Endothelial cell of umbilical vein (primary cell): ENCODE results near the gene TMEM184C. TPM values are rescaled to one million over a fixed set of nuclear protein-coding genes. Genes with fewer than 3 reads are reported as not detected.

Experiments used
- BruUV-seq: library from RNA; stranded (reverse); fragments of 400-500 nt; replicated peaks from 2 replicates; lab custom pipeline; 2021; lab: Mats Ljungman, UMichigan
- CTCF ChIA-PET: fragments of 300-600, 350-600 bp; sonication (Branson Sonifier 250); formaldehyde crosslinking; loops from one replicate; lab custom pipeline; 2021; ENCODE audit warnings: antibody characterized with exemption, inconsistent platforms; lab: Charles Lee
- POLR2A ChIA-PET: fragments of 300-600, 350-600 bp; sonication (Branson Sonifier 250); formaldehyde crosslinking; loops from one replicate; lab custom pipeline; 2021; ENCODE audit warnings: antibody characterized with exemption, inconsistent platforms; lab: Charles Lee
- DNase-seq: peaks from one replicate; pipeline ENCODE4 v3.0.0-alpha.2; 2011; ENCODE audit warnings: low read depth, low spot score
- FAIRE-seq: peaks from 2 replicates; lab custom pipeline; 2011; peaks lifted over from hg19 to GRCh38; lab: Jason Lieb, UNC
- H2AFZ ChIP-seq: 2 replicates; pipeline ENCODE4 v1.6.0; 2012; ENCODE audit warnings: low read depth, low read length, control low read depth, inconsistent platforms
- H3K27ac ChIP-seq: 2 replicates; pipeline ENCODE4 v1.5.1; 2011; ENCODE audit warnings: low read depth, mild to moderate bottlenecking, control low read depth, low read length, moderate library complexity; ENCODE audit not compliant: insufficient read depth
- H3K27me3 ChIP-seq, 2 experiments: 2 replicates each; pipeline versions ENCODE4 v1.6.0 to v1.6.1; 2011; ENCODE audit warnings: low read length in 2 of 2, mixed read lengths in 1 of 2; ENCODE audit not compliant: control insufficient read depth in 2 of 2, insufficient read depth in 2 of 2
- H3K36me3 ChIP-seq, 2 experiments: 2 replicates in 1 of 2; 3 replicates in 1 of 2; pipeline ENCODE4 v1.5.1; 2011; ENCODE audit warnings: low read length in 2 of 2, mild to moderate bottlenecking in 1 of 2, moderate library complexity in 1 of 2; ENCODE audit not compliant: control insufficient read depth in 2 of 2, insufficient read depth in 2 of 2; ENCODE audit errors: extremely low read depth in 1 of 2
- H3K4me1 ChIP-seq: 3 replicates; pipeline ENCODE4 v1.5.1; 2011; ENCODE audit warnings: mild to moderate bottlenecking, low read length; ENCODE audit not compliant: control insufficient read depth, insufficient read depth; ENCODE audit errors: extremely low read depth
- H3K4me2 ChIP-seq: 2 replicates; pipeline ENCODE4 v1.6.1; 2011; ENCODE audit warnings: low read length, control low read depth, mixed read lengths; ENCODE audit not compliant: insufficient read depth
- H3K4me3 ChIP-seq, 3 experiments: fragments of 200-600 bp in 1 of 3; sonication (generic), shearing (Covaris generic) in 1 of 3; replicated peaks in 1 of 3; 2 replicates each; pipeline ENCODE4 v1.5.1; 2011 to 2016; ENCODE audit warnings: control low read depth in 3 of 3, low read length in 3 of 3, mild to moderate bottlenecking in 2 of 3, inconsistent platforms in 1 of 3, low read depth in 1 of 3, moderate library complexity in 1 of 3; ENCODE audit not compliant: insufficient read depth in 1 of 3
- H3K79me2 ChIP-seq: 2 replicates; pipeline ENCODE4 v1.6.0; 2012; ENCODE audit warnings: low read length, inconsistent platforms; ENCODE audit not compliant: control insufficient read depth, insufficient read depth
- H3K9ac ChIP-seq: replicated peaks from 2 replicates; pipeline ENCODE3; 2011; ENCODE audit warnings: low read length, control low read depth; ENCODE audit not compliant: insufficient read depth; ENCODE audit errors: extremely low read depth
- H3K9me1 ChIP-seq: replicated peaks from 3 replicates; pipeline ENCODE4 v1.6.0; 2011; ENCODE audit warnings: mild to moderate bottlenecking, low read length; ENCODE audit not compliant: control insufficient read depth, insufficient read depth; ENCODE audit errors: extremely low read depth
- H3K9me3 ChIP-seq: replicated peaks from 2 replicates; pipeline ENCODE4 v1.5.1; 2012; ENCODE audit warnings: low read length, inconsistent platforms; ENCODE audit not compliant: control insufficient read depth, insufficient read depth
- H4K20me1 ChIP-seq: replicated peaks from 2 replicates; pipeline ENCODE3; 2011; ENCODE audit warnings: mild to moderate bottlenecking, low read length; ENCODE audit not compliant: control insufficient read depth, insufficient read depth; ENCODE audit errors: extremely low read depth
- CTCF ChIP-seq, 2 donors: IDR thresholded peaks; 1 replicate in 1 of 2; 2 replicates in 1 of 2; pipeline ENCODE4 v1.5.1; 2011; ENCODE audit warnings: low read length in 2 of 2, mild to moderate bottlenecking in 2 of 2, moderate library complexity in 2 of 2, control low read depth in 1 of 2, inconsistent platforms in 1 of 2, low read depth in 1 of 2; ENCODE audit not compliant: insufficient read depth in 1 of 2; ENCODE audit errors: extremely low read depth in 1 of 2
- EZH2 ChIP-seq: IDR thresholded peaks from 2 replicates; pipeline ENCODE4 v1.6.1; 2012; ENCODE audit warnings: borderline replicate concordance, low read depth, mild to moderate bottlenecking, moderate library complexity, low read length, inconsistent platforms; ENCODE audit not compliant: severe bottlenecking
- FOS ChIP-seq: IDR thresholded peaks from 2 replicates; pipeline ENCODE4 v1.6.1; 2011; ENCODE audit warnings: mild to moderate bottlenecking, low read length, moderate library complexity, borderline replicate concordance; ENCODE audit not compliant: insufficient read depth
- GATA2 ChIP-seq: IDR thresholded peaks from 2 replicates; pipeline ENCODE4 v1.7.0; 2011; ENCODE audit warnings: low read depth, mild to moderate bottlenecking, moderate library complexity, mixed read lengths, low read length; ENCODE audit not compliant: insufficient read length, insufficient read depth
- JUN ChIP-seq: IDR thresholded peaks from 2 replicates; pipeline ENCODE4 v1.6.1; 2011; ENCODE audit warnings: borderline replicate concordance, low read depth; ENCODE audit not compliant: insufficient read length, insufficient read depth
- MAX ChIP-seq: IDR thresholded peaks from 2 replicates; pipeline ENCODE4 v1.6.1; 2011; ENCODE audit not compliant: insufficient read depth, insufficient read length
- MYC ChIP-seq: IDR thresholded peaks from one replicate; pipeline ENCODE4 v1.6.1; 2011; ENCODE audit warnings: mild to moderate bottlenecking, low read depth, low read length
- POLR2A ChIP-seq: IDR thresholded peaks from 2 replicates; pipeline ENCODE4 v1.6.1; 2012; ENCODE audit warnings: low read depth, mild to moderate bottlenecking, control low read depth, low read length
- POLR2AphosphoS5 ChIP-seq: IDR thresholded peaks from 2 replicates; pipeline ENCODE4 v1.6.1; 2012; ENCODE audit warnings: low read depth, mild to moderate bottlenecking, control low read depth, low read length, moderate library complexity; ENCODE audit not compliant: insufficient read depth
- dilution Hi-C: fragments of 300-500 bp; cut with MboI; formaldehyde crosslinking; loops from one replicate; pipeline ENCODE4 v1.15.0; 2019; ENCODE audit warnings: low sequenced_read_pairs; ENCODE audit not compliant: extremely low pct_ligation_motif_present
- intact Hi-C: fragments of 100-400 bp; cut with micrococcal nuclease; formaldehyde crosslinking; loops from one replicate; pipeline ENCODE4 v1.10.0; 2022
- polyA plus RNA-seq, 4 experiments: library from polyadenylated mRNA; depleted of rRNA in 3 of 4; stranded (reverse) in 3 of 4; unstranded in 1 of 4; fragments of >200 nt; gene quantifications; 2 replicates each; pipeline versions ENCODE4 v1.2.1 to v1.2.3, GENCODE V29; 2011 to 2012; ENCODE audit warnings: missing spikeins in 1 of 4
- total RNA-seq: library from RNA; stranded (reverse); gene quantifications from 2 replicates; pipeline ENCODE4 v1.2.3, GENCODE V29; 2021

The TMEM184C gene
- total and polyA plus RNA-seq, 2 donors (not counting 3 experiments of a cell fraction or from before 2014, with no cell fraction given), result 10.3 to 29.2 TPM

GRCh38 chr4:147644471-147644870, 27.3 kb downstream of the TMEM184C start:
- H2AFZ ChIP-seq, result no peak overlapping the region
- peaks cover 1% of the 10 kb centered on the region for H3K79me2 ChIP-seq
- ChIA-PET POLR2A (interaction anchor here (0.6 kb wide), 1 partner anchor 66 kb away, joined by 4 read pairs; no protein-coding TSS in a partner anchor), CTCF (interaction anchor here (2.5 kb wide), 1 partner anchor 223 kb away, joined by 16 read pairs; no protein-coding TSS in a partner anchor)
- no peaks in the 10 kb centered on the region for H3K27me3 ChIP-seq
- dilution Hi-C loops (no loop called here), intact Hi-C loops (no loop called here)
- no peak overlapping the region for H3K9ac ChIP-seq
- H3K36me3 ChIP-seq, result peaks cover 0 to under 1% of the 10 kb centered on the region in 2 experiments
- BruUV-seq, result no TSS peak
- H4K20me1 ChIP-seq, result no peaks in the 10 kb centered on the region
- H3K27ac ChIP-seq, result no peak overlapping the region
- no peak overlapping the region for H3K4me3 ChIP-seq
- no peaks in the 10 kb centered on the region for H3K4me1 ChIP-seq
- H3K9me1 ChIP-seq, result no peaks in the 10 kb centered on the region
- no peaks in the 10 kb centered on the region for H3K9me3 ChIP-seq
- no peak overlapping the region for H3K4me2 ChIP-seq
- no peak for TF ChIP-seq GATA2
- TF ChIP-seq EZH2, result no peak
- no peak for TF ChIP-seq POLR2AphosphoS5
- no peak for TF ChIP-seq JUN
- TF ChIP-seq MYC, result no peak
- no peak for TF ChIP-seq POLR2A
- TF ChIP-seq CTCF (IDR thresholded peaks at IDR 0.05; ENCODE audit: extremely low read depth in 1 of 2, insufficient read depth in 1 of 2, low read depth in 1 of 2, low read length in 2 of 2), result no peak
- no peak for TF ChIP-seq MAX
- no peak for TF ChIP-seq FOS
- FAIRE-seq (no peak), DNase-seq (no peak)
